ENCODE data around the gene GTF2H4.

- TF ChIP-seq POLR2AphosphoS5 (IDR thresholded peaks at IDR 0.05; ENCODE audit: low read length) (no peak), MEF2A (IDR thresholded peaks at IDR 0.05; ENCODE audit: insufficient read depth, low read depth, low read length) (no peak), PRDM15 (CRISPR knock-in tag; IDR thresholded peaks at IDR 0.05) (no peak), RELA (IDR thresholded peaks at IDR 0.05; ENCODE audit: borderline replicate concordance, partially characterized antibody) (no peak), TCF12 (IDR thresholded peaks at IDR 0.05; ENCODE audit: low read depth, low read length) (no peak)
Observed at GRCh38 chr6:30881392-30882203, 26.4 kb upstream of the GTF2H4 start.
